Endometrium (tissue), 2 donors: ENCODE results near the gene GPR55.

ENCODE experiments used
- FAIRE-seq: peaks from 2 replicates; lab custom pipeline; 2012; peaks lifted over from hg19 to GRCh38; lab: Jason Lieb, UNC
- donor health status: control.
- donor health status: control.

The GPR55 gene

GRCh38 chr2:230900336-230900995 is 24.6 kb downstream of the GPR55 start:
- FAIRE-seq = no peak

GRCh38 chr2:230899786-230900185 is 25.3 kb downstream of the GPR55 start:
- no peak for FAIRE-seq

- no peak for FAIRE-seq
Observed at GRCh38 chr2:230899287-230899686, 25.8 kb downstream of the GPR55 start.

- FAIRE-seq = no peak
Observed at GRCh38 chr2:230898713-230899091, 26.3 kb downstream of the GPR55 start.

- FAIRE-seq = no peak
Observed at GRCh38 chr2:230898016-230898712, 26.9 kb downstream of the GPR55 start.

- no peak for FAIRE-seq
Observed at GRCh38 chr2:230896346-230897115, 28.5 kb downstream of the GPR55 start.

- no peak for FAIRE-seq
Observed at GRCh38 chr2:230895536-230896345, 29.3 kb downstream of the GPR55 start.

GRCh38 chr2:230893841-230894781 is 30.9 kb downstream of the GPR55 start:
- no peak for FAIRE-seq

GRCh38 chr2:230893338-230893737 is 31.7 kb downstream of the GPR55 start:
- FAIRE-seq = no peak

GRCh38 chr2:230891509-230891908 is 33.5 kb downstream of the GPR55 start:
- no peak for FAIRE-seq

- FAIRE-seq = no peak
Observed at GRCh38 chr2:230891064-230891463, 34.0 kb downstream of the GPR55 start.

GRCh38 chr2:230890646-230891045 is 34.4 kb downstream of the GPR55 start:
- no peak for FAIRE-seq

- FAIRE-seq = no peak
Observed at GRCh38 chr2:230889911-230890601, 35.0 kb downstream of the GPR55 start.

- no peak for FAIRE-seq
Observed at GRCh38 chr2:230888824-230889400, 36.1 kb downstream of the GPR55 start.

- FAIRE-seq = no peak
Observed at GRCh38 chr2:230887342-230887741, 37.7 kb downstream of the GPR55 start.

- FAIRE-seq = no peak
Observed at GRCh38 chr2:230886671-230887071, 38.4 kb downstream of the GPR55 start.

GRCh38 chr2:230886206-230886605 is 38.8 kb downstream of the GPR55 start:
- no peak for FAIRE-seq

GRCh38 chr2:230885463-230886130 is 39.4 kb downstream of the GPR55 start:
- FAIRE-seq = no peak

GRCh38 chr2:230881840-230882239 is 43.2 kb downstream of the GPR55 start:
- no peak for FAIRE-seq

- no peak for FAIRE-seq
Observed at GRCh38 chr2:230879891-230880290, 45.2 kb downstream of the GPR55 start.
